Esophagus squamous epithelium (tissue), 5 donors: Measurements from ENCODE around the gene APBB1IP. TPM values are rescaled to one million over a fixed set of nuclear protein-coding genes. Genes with fewer than 3 reads are reported as not detected.
A peak's percentile ranks its signal among the peaks of the same experiment; 100 is the strongest.

Experiments
- DNase-seq: peaks from one replicate; lab custom pipeline; 2025; lab: John Stamatoyannopoulos, UW
- H3K27ac ChIP-seq, 4 donors: fragments of 200-600 bp; sonication (generic); one replicate each; pipeline ENCODE4 v1.5.1; 2016 to 2019; ENCODE audit warnings: mild to moderate bottlenecking in 1 of 4
- H3K27me3 ChIP-seq, 4 donors: fragments of 200-600 bp; sonication (generic); 1 replicate in 3 of 4; 2 replicates in 1 of 4; pipeline versions ENCODE4 v1.5.1 to v1.6.0; 2017 to 2021; ENCODE audit warnings: antibody characterized with exemption in 1 of 4
- H3K36me3 ChIP-seq, 3 donors: fragments of 200-600 bp; sonication (generic); one replicate each; pipeline ENCODE4 v1.5.1; 2016 to 2019
- H3K4me1 ChIP-seq, 3 donors: fragments of 200-600 bp; sonication (generic); one replicate each; pipeline ENCODE4 v1.5.1; 2017 to 2019
- H3K4me3 ChIP-seq, 4 donors: fragments of 200-600 bp; sonication (generic); 1 replicate in 3 of 4; 2 replicates in 1 of 4; pipeline ENCODE4 v1.5.1; 2016 to 2019; ENCODE audit warnings: mild to moderate bottlenecking in 2 of 4, moderate library complexity in 1 of 4
- H3K9me3 ChIP-seq, 3 donors: fragments of 200-600 bp; sonication (generic); one replicate each; pipeline ENCODE4 v1.5.1; 2016 to 2019
- CTCF ChIP-seq, 6 experiments: fragments of 450-650 bp in 4 of 6; fragments of 200-600 bp in 2 of 6; sonication (generic) in 2 of 6; IDR thresholded peaks; one replicate each; pipeline ENCODE4 v1.5.1; 2016 to 2019; ENCODE audit warnings: antibody characterized with exemption in 6 of 6, mild to moderate bottlenecking in 4 of 6, moderate library complexity in 4 of 6
- POLR2A ChIP-seq, 4 donors: fragments of 450-650 bp; IDR thresholded peaks; one replicate each; pipeline ENCODE4 v1.6.1; 2017; ENCODE audit warnings: antibody characterized with exemption in 4 of 4, mild to moderate bottlenecking in 4 of 4, moderate library complexity in 3 of 4
- WGBS, 2 donors: methylation state at CpG; one replicate each; pipeline ENCODE4 v1.1.5; 2018; 5-methylcytosine and 5-hydroxymethylcytosine counted together
- intact Hi-C: fragments of 100-400 bp; cut with DNase I; formaldehyde crosslinking; loops from one replicate; pipeline ENCODE4 v1.15.0; 2022
- total RNA-seq, 4 donors: library from RNA; depleted of rRNA; stranded (reverse); fragments of >200 nt; gene quantifications; one replicate each; pipeline ENCODE4 v1.1.0, GENCODE V29; 2016
- donor health status: DM: yes; HTN: yes; CAD: no.

APBB1IP gene
- total RNA-seq, 4 donors from 2014 or later: 0.45 to 5.5 (median 1.7) TPM

GRCh38 chr10:26435852-26436251 is 2.3 kb upstream of the APBB1IP start:
- Histone ChIP-seq H3K4me3 (no peak overlapping the region), H3K36me3 (no peaks in the 10 kb centered on the region), H3K4me1 (peaks cover 0 to 14% (median 0%) of the 10 kb centered on the region in 3 donors), H3K27ac (no peak overlapping the region), H3K27me3 (peaks cover 0 to 27% (median 0%) of the 10 kb centered on the region in 4 donors), H3K9me3 (no peaks in the 10 kb centered on the region)
- DNase-seq: no peak
- TF ChIP-seq POLR2A (IDR thresholded peaks at IDR 0.05) (no peak), CTCF (IDR thresholded peaks at IDR 0.05) (no peak)
- WGBS, 2 donors: 94 to 95% methylated on average over 1 of the region's 1 CpG
- intact Hi-C loops: no loop called here

- H3K9me3 ChIP-seq: no peaks in the 10 kb centered on the region
- WGBS, 2 donors: 56 to 73% methylated on average over 2 of the region's 2 CpGs
- intact Hi-C loops: no loop called here
- H3K27me3 ChIP-seq: peaks cover 0 to 27% (median 0%) of the 10 kb centered on the region in 4 donors
- no peak overlapping the region for H3K4me3 ChIP-seq
- H3K36me3 ChIP-seq: no peaks in the 10 kb centered on the region
- peaks cover 0 to 14% (median 0%) of the 10 kb centered on the region in 3 donors for H3K4me1 ChIP-seq
- no peak for TF ChIP-seq CTCF (IDR thresholded peaks at IDR 0.05)
- no peak for TF ChIP-seq POLR2A (IDR thresholded peaks at IDR 0.05)
- no peak overlapping the region for H3K27ac ChIP-seq
- DNase-seq: no peak
These were observed 1.3 kb upstream of the APBB1IP start for GRCh38 chr10:26436848-26437247.

- 10 to 15% methylated on average over 10 to 12 of the region's 59 CpGs for WGBS, 2 donors
- no peak for DNase-seq
- Histone ChIP-seq H3K27ac (peak overlapping the region; percentile 70 to 87 (median 82)), H3K36me3 (no peaks in the 10 kb centered on the region), H3K4me3 (peak overlapping the region; percentile 30 to 65 (median 47)), H3K27me3 (peaks cover 0 to 27% (median 0%) of the 10 kb centered on the region in 4 donors), H3K9me3 (no peaks in the 10 kb centered on the region), H3K4me1 (peaks cover 0 to 14% (median 0%) of the 10 kb centered on the region in 3 donors)
- TF ChIP-seq CTCF (IDR thresholded peaks at IDR 0.05) (no peak), POLR2A (IDR thresholded peaks at IDR 0.05) (peak in 1 of 4 donors; percentile 5)
- intact Hi-C loops: no loop called here
These were observed 597 bp downstream of the APBB1IP start for GRCh38 chr10:26438534-26439341.

- 48 to 55% methylated on average over 14 of the region's 14 CpGs for WGBS, 2 donors
- Histone ChIP-seq H3K36me3 (no peaks in the 10 kb centered on the region), H3K4me3 (peak overlapping the region in 3 of 4 donors; percentile 42 to 65 (median 52)), H3K9me3 (no peaks in the 10 kb centered on the region), H3K27me3 (peaks cover 0 to 27% (median 0%) of the 10 kb centered on the region in 4 donors), H3K4me1 (peaks cover 0 to 14% (median 0%) of the 10 kb centered on the region in 3 donors), H3K27ac (peak overlapping the region; percentile 70 to 87 (median 82))
- TF ChIP-seq POLR2A (IDR thresholded peaks at IDR 0.05) (no peak), CTCF (IDR thresholded peaks at IDR 0.05) (no peak)
- intact Hi-C loops: no loop called here
- no peak for DNase-seq
These were observed 1.4 kb downstream of the APBB1IP start for GRCh38 chr10:26439406-26440087.

- Histone ChIP-seq H3K36me3 (no peaks in the 10 kb centered on the region), H3K27ac (peak overlapping the region in 2 of 4 donors; percentile 70 to 87), H3K27me3 (peaks cover 0 to 27% (median 0%) of the 10 kb centered on the region in 4 donors), H3K4me3 (peak overlapping the region in 3 of 4 donors; percentile 42 to 65 (median 52)), H3K4me1 (peaks cover 0 to 14% (median 0%) of the 10 kb centered on the region in 3 donors), H3K9me3 (no peaks in the 10 kb centered on the region)
- TF ChIP-seq CTCF (IDR thresholded peaks at IDR 0.05) (no peak), POLR2A (IDR thresholded peaks at IDR 0.05) (no peak)
- intact Hi-C loops: no loop called here
- WGBS, 2 donors: 23 to 33% methylated on average over 1 of the region's 1 CpG
- DNase-seq: no peak
These were observed 1.9 kb downstream of the APBB1IP start for GRCh38 chr10:26440088-26440470.
